Right cardiac atrium (tissue), 5 donors: ENCODE results near the gene SIM2. TPM values are rescaled to one million over a fixed set of nuclear protein-coding genes. Genes with fewer than 3 reads are reported as not detected.

Source experiments
- ATAC-seq, 2 donors: fragments of 200-7000 bp; cut with Tn5 transposase; one replicate each; pipeline versions ENCODE4 v1.8.0 to v1.9.1; 2020; ENCODE audit warnings: moderate library complexity in 2 of 2, mild to moderate bottlenecking in 1 of 2
- DNase-seq, 3 donors: peaks; one replicate each; pipeline ENCODE4 v3.0.0-alpha.2; 2020
- H3K27ac ChIP-seq: one replicate; pipeline ENCODE4 v1.5.1; 2013; ENCODE audit warnings: mild to moderate bottlenecking, low read length, control low read depth, moderate library complexity
- H3K27me3 ChIP-seq: one replicate; pipeline ENCODE4 v1.6.1; 2013; ENCODE audit not compliant: control insufficient read depth, insufficient read depth
- H3K4me1 ChIP-seq: one replicate; pipeline ENCODE4 v1.6.1; 2013; ENCODE audit warnings: low read length; ENCODE audit not compliant: control insufficient read depth, insufficient read depth
- H3K4me3 ChIP-seq: one replicate; pipeline ENCODE4 v1.5.1; 2013; ENCODE audit warnings: low read length, control low read depth
- H3K9me3 ChIP-seq: one replicate; pipeline ENCODE4 v1.6.1; 2013; ENCODE audit warnings: low read length; ENCODE audit not compliant: control insufficient read depth
- WGBS: extraction: QIAGEN DNeasy Blood & Tissue Kit; methylation state at CpG from one replicate; pipeline ENCODE4 v1.1.7; 2013; 5-methylcytosine and 5-hydroxymethylcytosine counted together
- intact Hi-C, 4 donors: fragments of 100-400 bp; cut with DNase I; formaldehyde crosslinking; loops; one replicate each; pipeline versions ENCODE4 v1.11.0 to v1.14.0; 2022 to 2023
- polyA plus RNA-seq: library from polyadenylated mRNA; stranded (reverse); fragments of 200-250 nt; gene quantifications from one replicate; pipeline ENCODE4 v1.2.3, GENCODE V29; 2013
- total RNA-seq, 4 donors: library from RNA; stranded (reverse); fragmentation: NEBNext Ultra II Directional; extraction: Animal tissue kit (Norgen Biotek cat#: 25700); gene quantifications; one replicate each; pipeline ENCODE4 v1.2.1, GENCODE V29; 2021
- donor health status: healthy with polysubstance abuse.
- donor health status: DM: no; HTN: yes; CAD: no.
- donor health status: DM: no; HTN: no; CAD: no.
- donor health status: DM: no; HTN: yes; CAD: no; lungs with severe emphysema.
- donor health status: DM: yes; HTN: yes; CAD: no.

The SIM2 gene
- total and polyA plus RNA-seq, 5 donors = not detected

DNA sequence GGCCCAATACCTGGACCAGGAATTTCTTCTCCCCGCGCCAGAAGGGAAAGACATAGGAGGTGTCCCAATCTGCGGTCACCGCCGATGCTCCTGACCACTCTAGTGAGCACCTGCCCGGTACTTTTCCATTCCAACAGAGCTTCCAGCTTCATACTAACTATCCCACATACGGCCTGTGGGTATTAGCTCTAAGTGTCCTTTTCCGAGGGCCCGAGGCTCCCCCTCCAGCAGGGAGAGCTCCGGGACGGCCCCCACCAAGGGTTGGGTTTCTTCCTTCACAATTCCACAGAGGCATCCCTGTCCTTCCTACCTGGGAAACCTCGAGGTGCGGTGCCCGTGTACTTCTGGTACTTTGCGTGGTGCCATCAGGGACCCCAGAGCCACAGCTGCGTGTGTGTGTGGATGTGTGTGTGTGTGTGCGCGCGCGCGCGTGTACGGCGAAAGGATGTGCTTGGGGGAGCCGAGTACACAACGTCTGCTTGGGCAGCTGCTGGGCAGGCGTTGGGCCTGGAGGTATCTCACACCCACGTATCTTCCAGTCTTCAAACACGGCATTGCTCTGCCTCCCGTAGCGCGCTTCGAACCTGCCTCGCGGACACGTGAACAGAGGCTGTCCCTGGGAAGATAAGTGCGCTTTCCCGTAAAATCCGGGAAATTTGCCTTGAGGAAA is 2.4 kb upstream of the SIM2 start:
- no peak for ATAC-seq
- intact Hi-C loops = no loop called here
- H3K4me3 ChIP-seq = no peak overlapping the region
- no peaks in the 10 kb centered on the region for H3K27me3 ChIP-seq
- H3K9me3 ChIP-seq = no peaks in the 10 kb centered on the region
- no peak overlapping the region for H3K27ac ChIP-seq
- H3K4me1 ChIP-seq = peaks cover 4% of the 10 kb centered on the region
- WGBS = 6% methylated on average over 39 of the region's 39 CpGs
- DNase-seq = no peak

DNA sequence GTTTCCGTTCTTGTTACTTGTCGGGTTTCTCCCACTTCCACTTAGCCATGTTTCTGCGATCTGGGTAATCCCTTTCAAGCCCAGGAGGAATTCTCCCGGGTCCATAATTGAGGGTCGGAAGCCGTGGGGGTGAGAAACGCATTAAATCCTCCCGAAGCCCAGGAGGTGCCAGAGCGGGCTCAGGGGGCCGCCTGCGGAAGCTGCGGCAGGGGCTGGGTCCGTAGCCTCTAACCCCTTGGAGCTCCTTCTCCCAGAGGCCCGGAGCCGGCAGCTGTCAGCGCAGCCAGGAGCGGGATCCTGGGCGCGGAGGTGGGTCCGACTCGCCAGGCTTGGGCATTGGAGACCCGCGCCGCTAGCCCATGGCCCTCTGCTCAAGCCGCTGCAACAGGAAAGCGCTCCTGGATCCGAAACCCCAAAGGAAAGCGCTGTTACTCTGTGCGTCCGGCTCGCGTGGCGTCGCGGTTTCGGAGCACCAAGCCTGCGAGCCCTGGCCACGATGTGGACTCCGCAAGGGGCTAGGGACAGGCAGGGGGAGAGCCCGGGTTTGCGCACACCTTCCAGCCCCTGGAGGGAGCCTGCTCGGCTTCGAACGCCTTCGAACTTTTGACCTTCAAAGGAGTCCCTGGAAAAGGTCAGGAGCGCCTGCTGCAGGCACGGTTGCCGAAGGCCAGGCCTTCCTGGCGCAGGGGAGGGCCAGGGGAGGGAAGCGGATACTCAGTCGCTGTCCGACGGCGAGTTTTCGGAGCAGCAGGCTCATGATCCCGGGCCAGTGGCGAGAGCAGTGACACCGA is 1.7 kb upstream of the SIM2 start:
- 3% methylated on average over 58 of the region's 58 CpGs for WGBS
- Histone ChIP-seq H3K9me3 (no peaks in the 10 kb centered on the region), H3K27ac (no peak overlapping the region), H3K4me3 (no peak overlapping the region), H3K4me1 (peaks cover 4% of the 10 kb centered on the region), H3K27me3 (no peaks in the 10 kb centered on the region)
- no peak for DNase-seq
- ATAC-seq = no peak
- intact Hi-C loops = no loop called here

DNA sequence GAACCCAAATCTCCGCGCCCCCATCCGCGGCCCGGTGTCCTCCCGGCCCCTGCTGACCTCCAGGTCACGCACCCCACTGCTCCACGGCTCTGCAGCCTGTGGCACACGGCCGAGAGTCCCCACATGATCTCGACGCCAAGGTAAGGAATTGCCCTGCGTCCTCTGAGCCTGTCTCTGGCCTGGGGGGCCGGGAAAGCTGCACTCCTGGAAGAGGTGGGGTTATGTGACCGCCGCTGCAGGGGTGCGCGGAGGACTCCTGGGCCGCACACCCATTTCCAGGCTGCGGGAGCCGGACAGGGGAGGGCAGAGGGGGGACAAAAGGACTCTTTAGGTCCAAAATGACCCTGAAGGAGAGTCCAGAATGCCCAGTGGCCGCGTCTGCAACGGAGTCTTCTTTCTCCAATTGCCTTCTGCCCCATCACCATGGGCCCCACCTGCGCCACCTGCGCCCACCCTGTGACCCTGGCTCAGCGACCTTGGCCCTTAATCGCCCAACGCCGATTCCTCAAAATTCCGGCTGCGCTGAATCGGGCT is 997 bp upstream of the SIM2 start:
- no peaks in the 10 kb centered on the region for H3K27me3 ChIP-seq
- intact Hi-C loops = no loop called here
- no peak for ATAC-seq

DNA sequence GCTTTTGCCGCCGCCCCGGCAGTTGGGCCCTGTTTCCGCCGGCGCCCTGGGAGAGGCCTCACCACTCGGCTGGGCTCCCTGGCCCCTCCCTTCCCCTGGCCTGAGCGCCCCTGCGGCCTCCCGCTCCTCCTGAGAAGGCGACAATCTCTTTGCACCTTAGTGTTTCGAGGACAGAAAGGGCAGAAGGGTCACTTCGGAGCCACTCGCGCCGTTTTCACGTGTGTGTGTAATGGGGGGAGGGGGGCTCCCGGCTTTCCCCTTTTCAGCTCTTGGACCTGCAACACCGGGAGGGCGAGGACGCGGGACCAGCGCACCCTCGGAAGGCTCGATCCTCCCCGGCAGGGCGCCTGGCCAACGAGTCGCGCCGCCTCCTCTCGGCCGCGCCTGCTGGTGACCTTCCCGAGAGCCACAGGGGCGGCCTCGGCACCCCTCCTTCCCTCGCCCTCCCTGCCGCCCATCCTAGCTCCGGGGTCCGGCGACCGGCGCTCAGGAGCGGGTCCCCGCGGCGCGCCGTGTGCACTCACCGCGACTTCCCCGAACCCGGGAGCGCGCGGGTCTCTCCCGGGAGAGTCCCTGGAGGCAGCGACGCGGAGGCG is 432 bp upstream of the SIM2 start:
- H3K27ac ChIP-seq = no peak overlapping the region
- peaks cover 4% of the 10 kb centered on the region for H3K4me1 ChIP-seq
- intact Hi-C loops = no loop called here
- no peak for DNase-seq
- H3K27me3 ChIP-seq = no peaks in the 10 kb centered on the region
- WGBS = 1% methylated on average over 62 of the region's 62 CpGs
- no peaks in the 10 kb centered on the region for H3K9me3 ChIP-seq
- ATAC-seq = peak in 1 of 2 donors; percentile 40
- H3K4me3 ChIP-seq = peak overlapping the region; percentile 47

More for the DNA sequence above, 997 bp upstream of the SIM2 start:
- Histone ChIP-seq H3K4me3 (no peak overlapping the region), H3K4me1 (peaks cover 4% of the 10 kb centered on the region), H3K27ac (no peak overlapping the region), H3K9me3 (no peaks in the 10 kb centered on the region)
- DNase-seq = no peak
- WGBS = 6% methylated on average over 33 of the region's 33 CpGs

DNA sequence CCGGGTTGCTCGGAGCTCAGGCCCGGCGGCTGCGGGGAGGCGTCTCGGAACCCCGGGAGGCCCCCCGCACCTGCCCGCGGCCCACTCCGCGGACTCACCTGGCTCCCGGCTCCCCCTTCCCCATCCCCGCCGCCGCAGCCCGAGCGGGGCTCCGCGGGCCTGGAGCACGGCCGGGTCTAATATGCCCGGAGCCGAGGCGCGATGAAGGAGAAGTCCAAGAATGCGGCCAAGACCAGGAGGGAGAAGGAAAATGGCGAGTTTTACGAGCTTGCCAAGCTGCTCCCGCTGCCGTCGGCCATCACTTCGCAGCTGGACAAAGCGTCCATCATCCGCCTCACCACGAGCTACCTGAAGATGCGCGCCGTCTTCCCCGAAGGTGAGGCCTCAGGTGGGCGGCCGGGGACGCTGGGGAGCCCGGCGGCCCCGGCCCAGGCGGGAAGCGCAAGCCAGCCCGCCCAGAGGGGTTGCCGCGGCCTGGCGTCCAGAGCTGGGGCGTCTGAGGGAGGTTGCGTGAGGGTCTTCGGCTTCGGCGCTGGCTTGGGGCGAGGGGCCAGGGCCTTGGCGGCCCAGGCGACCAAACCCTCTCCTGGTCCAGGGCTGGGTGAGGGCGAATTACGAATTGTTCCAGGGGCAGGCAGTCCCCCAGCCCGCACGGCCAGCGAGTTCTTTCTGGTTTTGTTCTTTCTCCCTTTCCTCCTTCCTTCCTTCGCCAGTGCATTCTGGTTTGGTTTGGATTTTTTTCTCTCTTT is 805 bp downstream of the SIM2 start:
- DNase-seq (no peak), ATAC-seq (no peak)
- H3K27ac ChIP-seq = no peak overlapping the region
- peaks cover 4% of the 10 kb centered on the region for H3K4me1 ChIP-seq
- H3K27me3 ChIP-seq = no peaks in the 10 kb centered on the region
- WGBS = 4% methylated on average over 67 of the region's 67 CpGs
- H3K9me3 ChIP-seq = no peaks in the 10 kb centered on the region
- H3K4me3 ChIP-seq = peak overlapping the region; percentile 47
- intact Hi-C loops = no loop called here

DNA sequence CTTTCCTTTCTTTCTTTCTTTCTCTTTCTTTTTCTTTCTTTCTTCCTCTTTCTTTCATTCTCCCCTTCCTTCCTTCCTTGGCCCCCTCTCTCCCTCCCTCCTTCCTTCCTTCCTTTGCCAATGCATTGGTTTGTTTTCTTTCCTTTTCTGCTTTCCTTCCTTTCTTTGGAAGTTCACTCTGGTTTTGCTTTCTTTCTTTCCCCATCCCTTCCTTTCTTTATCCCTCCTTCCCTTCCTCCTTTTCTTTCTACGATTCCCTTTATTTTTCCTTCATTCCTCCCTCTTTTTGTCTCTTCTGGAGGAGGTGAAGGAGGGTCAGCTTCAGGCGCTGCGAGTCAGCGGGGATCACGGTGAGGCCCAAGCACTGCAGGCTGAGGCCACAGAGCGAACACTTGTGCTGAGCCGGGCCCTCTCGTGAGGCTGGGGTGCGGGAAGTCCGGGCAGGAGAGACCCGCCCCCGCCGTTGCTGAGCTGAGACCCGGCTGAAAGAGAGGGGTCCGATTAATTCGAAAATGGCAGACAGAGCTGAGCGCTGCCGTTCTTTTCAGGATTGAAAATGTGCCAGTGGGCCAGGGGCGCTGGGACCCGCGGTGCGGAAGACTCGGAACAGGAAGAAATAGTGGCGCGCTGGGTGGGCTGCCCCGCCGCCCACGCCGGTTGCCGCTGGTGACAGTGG is 1.5 kb downstream of the SIM2 start:
- Histone ChIP-seq H3K4me3 (peak overlapping the region; percentile 27), H3K27me3 (no peaks in the 10 kb centered on the region), H3K9me3 (no peaks in the 10 kb centered on the region), H3K27ac (no peak overlapping the region), H3K4me1 (peaks cover 4% of the 10 kb centered on the region)
- no peak for DNase-seq
- no peak for ATAC-seq
- intact Hi-C loops = no loop called here
- WGBS = 6% methylated on average over 30 of the region's 30 CpGs

DNA sequence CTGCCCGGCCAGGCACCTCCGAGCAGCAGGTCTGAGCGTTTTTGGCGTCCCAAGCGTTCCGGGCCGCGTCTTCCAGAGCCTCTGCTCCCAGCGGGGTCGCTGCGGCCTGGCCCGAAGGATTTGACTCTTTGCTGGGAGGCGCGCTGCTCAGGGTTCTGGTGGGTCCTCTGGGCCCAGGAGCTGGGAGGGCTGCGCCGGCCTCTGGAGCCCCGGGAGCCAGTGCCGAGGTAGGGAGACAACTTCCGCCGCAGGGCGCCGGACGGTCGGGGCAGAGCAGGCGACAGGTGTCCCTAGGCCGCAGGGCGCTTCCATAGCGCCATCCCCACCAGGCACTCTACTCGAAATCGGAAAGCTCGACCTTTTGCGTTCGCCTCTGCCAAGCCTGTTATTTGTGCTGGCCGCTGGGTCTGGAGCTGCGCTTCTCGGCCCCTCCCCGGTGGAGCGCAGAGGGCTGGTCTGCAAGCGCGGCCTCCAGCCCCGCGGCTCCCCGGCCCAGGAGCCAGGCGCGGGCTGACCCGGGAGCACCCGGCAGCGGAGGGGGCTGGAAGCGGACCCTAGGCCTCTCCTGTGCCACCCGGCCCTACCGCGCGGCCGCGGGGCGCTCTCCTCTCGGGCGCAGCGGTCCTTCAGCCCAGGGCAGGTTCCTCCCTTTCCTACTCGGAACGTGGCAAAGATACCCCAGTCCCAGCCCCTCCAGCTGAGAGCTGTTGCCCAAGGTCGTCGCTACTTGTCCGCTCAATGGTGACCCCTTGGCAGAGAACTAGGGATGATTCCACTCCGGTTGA is 2.2 kb downstream of the SIM2 start:
- H3K27ac ChIP-seq = no peak overlapping the region
- WGBS = 4% methylated on average over 65 of the region's 65 CpGs
- H3K27me3 ChIP-seq = no peaks in the 10 kb centered on the region
- intact Hi-C loops = no loop called here
- peak overlapping the region; percentile 27 for H3K4me3 ChIP-seq
- DNase-seq = no peak
- ATAC-seq = peak in 1 of 2 donors; percentile 28
- H3K9me3 ChIP-seq = no peaks in the 10 kb centered on the region
- peaks cover 4% of the 10 kb centered on the region for H3K4me1 ChIP-seq

DNA sequence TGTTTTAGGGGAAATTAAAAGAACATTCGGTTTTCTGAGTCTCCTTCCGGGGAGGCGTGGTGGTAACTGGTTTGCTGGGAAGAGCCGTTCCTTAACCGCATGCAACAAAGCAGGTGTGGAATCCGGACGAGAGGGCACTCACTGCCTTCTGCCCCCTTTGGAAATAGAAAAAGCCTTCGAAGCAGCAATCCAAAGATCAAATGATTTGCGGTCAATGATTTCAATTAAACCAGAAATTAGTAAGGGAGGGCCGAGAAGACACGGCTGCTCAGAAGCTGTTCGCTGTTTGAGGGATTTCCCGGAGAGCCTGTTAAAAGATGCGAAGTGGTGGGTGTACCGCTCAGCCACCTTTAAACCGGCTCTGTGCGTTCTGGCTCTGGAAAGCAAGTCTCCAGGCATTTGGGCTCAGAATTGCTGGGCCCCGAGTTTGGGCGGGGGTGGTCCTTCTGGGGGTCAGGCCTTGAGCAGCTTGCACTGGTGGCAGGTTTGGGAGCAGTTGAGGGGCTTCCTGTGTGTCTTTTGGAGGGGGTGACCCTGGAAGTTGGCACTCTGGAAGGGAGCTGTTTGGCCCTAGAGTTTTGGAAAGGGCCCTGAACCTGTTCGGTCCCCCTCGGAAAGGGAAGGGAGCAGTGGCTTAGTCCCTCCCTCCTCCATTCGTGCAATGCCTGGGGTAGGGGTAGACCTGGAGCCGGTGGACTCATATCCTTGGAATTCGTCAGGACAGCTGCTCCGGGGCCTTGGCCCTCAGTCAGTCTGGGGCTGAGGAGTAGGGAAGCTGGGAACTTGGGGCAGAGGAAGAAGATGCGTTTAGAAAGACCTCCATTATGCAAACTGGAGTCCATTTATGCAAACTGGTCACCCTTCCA is 3.1 kb downstream of the SIM2 start:
- H3K4me3 ChIP-seq = no peak overlapping the region
- intact Hi-C loops = no loop called here
- ATAC-seq (no peak), DNase-seq (no peak)
- no peaks in the 10 kb centered on the region for H3K9me3 ChIP-seq
- H3K4me1 ChIP-seq = peaks cover 4% of the 10 kb centered on the region
- no peak overlapping the region for H3K27ac ChIP-seq
- no peaks in the 10 kb centered on the region for H3K27me3 ChIP-seq
- WGBS = 16% methylated on average over 26 of the region's 26 CpGs

DNA sequence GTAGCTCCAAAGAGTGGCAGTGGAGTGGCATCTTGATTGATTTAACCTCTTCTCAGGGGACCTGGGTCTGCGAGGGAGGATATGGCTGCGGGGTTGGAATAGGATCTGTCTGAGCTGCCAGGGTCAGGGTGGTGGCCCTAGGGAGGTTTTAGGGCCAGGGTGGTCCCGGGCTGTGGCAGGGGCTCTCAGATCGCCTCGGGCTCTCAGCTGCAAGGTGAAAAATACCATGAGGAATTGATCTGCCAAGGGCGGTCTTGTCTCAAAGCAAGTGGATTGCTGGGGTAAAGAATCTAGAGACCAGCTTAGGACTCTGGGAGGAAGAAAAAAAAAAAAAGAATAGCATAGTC is 3.7 kb downstream of the SIM2 start:
- no peaks in the 10 kb centered on the region for H3K27me3 ChIP-seq
- intact Hi-C loops = no loop called here

More for the DNA sequence above, 3.7 kb downstream of the SIM2 start:
- H3K9me3 ChIP-seq = no peaks in the 10 kb centered on the region
- no peak overlapping the region for H3K27ac ChIP-seq
- peaks cover 4% of the 10 kb centered on the region for H3K4me1 ChIP-seq
- DNase-seq = no peak
- WGBS = 33% methylated on average over 6 of the region's 6 CpGs
- no peak overlapping the region for H3K4me3 ChIP-seq
- ATAC-seq = no peak
